BE2C (cell line): ENCODE measurements around the gene EXOC6B.
A peak's percentile ranks its signal among the peaks of the same experiment; 100 is the strongest.

Experiments used
- DNase-seq: peaks from one replicate; pipeline ENCODE4 v3.0.0-alpha.2; 2020
- H3K27me3 ChIP-seq: fragments of 250-450 bp; sonication (Bioruptor Pico); 2 replicates; pipeline ENCODE4 v1.5.1; 2020; ENCODE audit warnings: mild to moderate bottlenecking
- H3K36me3 ChIP-seq: fragments of 250-450 bp; sonication (Bioruptor Pico); 2 replicates; pipeline ENCODE4 v1.5.1; 2020; ENCODE audit warnings: mild to moderate bottlenecking
- H3K4me1 ChIP-seq: fragments of 250-450 bp; sonication (Bioruptor Pico); 2 replicates; pipeline ENCODE4 v1.5.1; 2020
- H3K4me3 ChIP-seq: 2 replicates; pipeline ENCODE4 v1.5.1; 2011; ENCODE audit warnings: low read depth, low read length
- H3K9me3 ChIP-seq: fragments of 250-450 bp; sonication (Bioruptor Pico); 2 replicates; pipeline ENCODE4 v1.5.1; 2020
- TF ChIP-seq, protein P1 (sequence below): IDR thresholded peaks from 2 replicates; pipeline ENCODE4 v1.5.1; 2012; ENCODE audit warnings: mild to moderate bottlenecking, low read depth, low read length

EXOC6B gene

DNA sequence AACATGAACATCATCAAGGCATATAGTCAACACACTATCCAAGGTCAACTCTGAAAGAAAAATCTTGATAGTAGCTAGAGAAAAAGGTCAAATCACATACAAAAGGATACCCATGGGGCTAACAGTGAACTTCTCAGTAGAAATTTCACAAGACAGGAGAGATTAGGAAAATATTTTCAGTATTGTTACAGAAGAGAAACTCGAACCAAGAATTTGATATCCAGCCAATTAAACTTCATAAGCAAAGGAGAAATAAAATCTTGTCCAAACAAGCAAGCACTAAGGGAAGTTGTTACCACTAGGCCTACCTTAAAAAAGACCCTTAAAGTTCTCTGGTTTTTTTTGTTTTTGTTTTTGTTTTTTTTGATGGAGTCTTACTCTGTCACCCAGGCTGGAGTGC is 242.5 kb downstream of the EXOC6B start:
- H3K4me1 ChIP-seq = no peaks in the 10 kb centered on the region
- no peaks in the 10 kb centered on the region for H3K27me3 ChIP-seq
- DNase-seq = no peak
- H3K36me3 ChIP-seq = no peaks in the 10 kb centered on the region
- TF ChIP-seq, protein P1, sequence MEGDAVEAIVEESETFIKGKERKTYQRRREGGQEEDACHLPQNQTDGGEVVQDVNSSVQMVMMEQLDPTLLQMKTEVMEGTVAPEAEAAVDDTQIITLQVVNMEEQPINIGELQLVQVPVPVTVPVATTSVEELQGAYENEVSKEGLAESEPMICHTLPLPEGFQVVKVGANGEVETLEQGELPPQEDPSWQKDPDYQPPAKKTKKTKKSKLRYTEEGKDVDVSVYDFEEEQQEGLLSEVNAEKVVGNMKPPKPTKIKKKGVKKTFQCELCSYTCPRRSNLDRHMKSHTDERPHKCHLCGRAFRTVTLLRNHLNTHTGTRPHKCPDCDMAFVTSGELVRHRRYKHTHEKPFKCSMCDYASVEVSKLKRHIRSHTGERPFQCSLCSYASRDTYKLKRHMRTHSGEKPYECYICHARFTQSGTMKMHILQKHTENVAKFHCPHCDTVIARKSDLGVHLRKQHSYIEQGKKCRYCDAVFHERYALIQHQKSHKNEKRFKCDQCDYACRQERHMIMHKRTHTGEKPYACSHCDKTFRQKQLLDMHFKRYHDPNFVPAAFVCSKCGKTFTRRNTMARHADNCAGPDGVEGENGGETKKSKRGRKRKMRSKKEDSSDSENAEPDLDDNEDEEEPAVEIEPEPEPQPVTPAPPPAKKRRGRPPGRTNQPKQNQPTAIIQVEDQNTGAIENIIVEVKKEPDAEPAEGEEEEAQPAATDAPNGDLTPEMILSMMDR = no peak
- no peak overlapping the region for H3K4me3 ChIP-seq
- H3K9me3 ChIP-seq = no peaks in the 10 kb centered on the region

DNA sequence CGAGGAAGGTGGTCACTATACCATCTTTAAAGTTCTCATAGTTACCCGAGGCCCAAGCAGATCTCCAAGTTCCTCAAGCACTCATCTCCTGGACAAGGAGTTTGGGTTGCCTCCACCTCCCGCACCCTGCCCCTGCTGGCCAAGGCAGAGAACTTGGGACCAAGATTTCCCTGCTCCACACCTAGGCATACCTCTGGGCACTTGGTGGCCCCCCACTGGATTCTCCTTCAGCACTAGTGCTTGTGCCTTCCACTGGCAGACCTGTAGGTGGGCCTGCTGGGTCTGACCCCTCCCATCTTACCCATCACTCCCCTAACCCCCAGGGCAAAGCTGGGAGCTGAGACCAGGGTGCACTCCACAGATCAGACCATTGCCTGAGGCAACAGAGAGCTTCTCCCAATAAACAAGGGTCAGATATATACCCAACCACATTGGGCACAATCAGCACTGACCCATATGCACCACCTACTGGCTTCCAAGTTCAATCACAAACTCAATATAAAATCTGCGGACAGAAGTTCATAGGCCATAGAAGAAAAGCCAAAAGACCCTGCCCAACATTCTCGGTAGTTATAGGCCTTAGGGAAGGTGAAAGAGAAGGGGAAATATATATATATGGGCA is 244.2 kb downstream of the EXOC6B start:
- Histone ChIP-seq H3K36me3 (no peaks in the 10 kb centered on the region), H3K4me1 (no peaks in the 10 kb centered on the region), H3K9me3 (no peaks in the 10 kb centered on the region), H3K4me3 (no peak overlapping the region), H3K27me3 (no peaks in the 10 kb centered on the region)
- DNase-seq = no peak
- TF ChIP-seq, protein P1 = 0 out of 2 replicates have a peak, but pooled peaks have one; percentile 12

- TF ChIP-seq, protein P1 = peak; percentile 40
- no peak for DNase-seq
- no peaks in the 10 kb centered on the region for H3K36me3 ChIP-seq
- H3K4me3 ChIP-seq = no peak overlapping the region
- H3K4me1 ChIP-seq = no peaks in the 10 kb centered on the region
- no peaks in the 10 kb centered on the region for H3K9me3 ChIP-seq
- H3K27me3 ChIP-seq = no peaks in the 10 kb centered on the region
Observed at GRCh38 chr2:72579591-72580180, 246.1 kb downstream of the EXOC6B start.

DNA sequence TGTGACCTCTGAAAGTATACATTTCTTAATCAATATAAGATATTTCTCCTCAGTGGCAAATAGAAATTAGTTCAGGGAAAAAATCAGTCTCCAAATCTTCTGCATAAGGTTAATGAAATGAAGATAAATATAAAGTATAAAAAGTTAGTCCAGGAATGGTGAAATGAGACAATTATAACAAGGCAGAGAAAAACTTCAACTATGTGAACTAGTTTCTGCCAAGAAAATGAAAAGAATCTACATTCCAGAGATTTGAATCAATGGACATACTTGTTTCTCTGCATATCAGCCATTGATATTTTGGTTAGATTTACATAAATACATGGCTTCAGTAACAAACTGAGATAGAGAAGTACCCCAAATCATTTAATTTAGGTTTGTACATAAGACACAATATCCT is 249.0 kb downstream of the EXOC6B start:
- Histone ChIP-seq H3K4me3 (no peak overlapping the region), H3K4me1 (no peaks in the 10 kb centered on the region), H3K9me3 (no peaks in the 10 kb centered on the region), H3K36me3 (no peaks in the 10 kb centered on the region), H3K27me3 (no peaks in the 10 kb centered on the region)
- TF ChIP-seq, protein P1 = no peak
- DNase-seq = no peak

- no peaks in the 10 kb centered on the region for H3K27me3 ChIP-seq
- DNase-seq = no peak
Observed at GRCh38 chr2:72576459-72576858, 249.4 kb downstream of the EXOC6B start.

DNA sequence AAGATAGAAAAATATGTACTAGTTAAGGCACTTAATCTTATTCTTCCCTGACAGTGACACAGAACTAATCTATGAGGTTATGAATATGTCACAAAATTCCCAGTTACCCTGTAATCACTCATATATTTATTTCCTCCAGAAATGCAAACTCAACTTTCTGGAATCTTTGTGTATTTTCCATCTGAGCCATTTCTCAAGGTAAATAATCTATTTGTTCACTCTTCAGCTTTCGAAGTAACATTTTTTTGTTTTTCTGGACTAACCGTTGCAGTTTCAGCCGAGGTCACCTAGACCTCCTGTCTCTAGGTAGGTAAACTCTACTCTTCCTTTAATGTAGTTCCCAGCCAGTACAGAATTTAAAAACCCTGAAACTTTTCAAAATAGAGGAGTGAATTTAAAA is 250.9 kb downstream of the EXOC6B start:
- TF ChIP-seq, protein P1 = no peak
- no peaks in the 10 kb centered on the region for H3K27me3 ChIP-seq
- DNase-seq = no peak
- H3K4me3 ChIP-seq = no peak overlapping the region
- no peaks in the 10 kb centered on the region for H3K9me3 ChIP-seq
- H3K36me3 ChIP-seq = no peaks in the 10 kb centered on the region
- no peaks in the 10 kb centered on the region for H3K4me1 ChIP-seq

More at GRCh38 chr2:72576459-72576858, 249.4 kb downstream of the EXOC6B start:
- Histone ChIP-seq H3K9me3 (no peaks in the 10 kb centered on the region), H3K36me3 (no peaks in the 10 kb centered on the region), H3K4me3 (no peak overlapping the region), H3K4me1 (no peaks in the 10 kb centered on the region)
- TF ChIP-seq, protein P1 = no peak
